ENCODE results near the gene CD4.

CD4 gene

GRCh38 chr12:6765048-6765633 lies 24.2 kb upstream of the CD4 start:
- no peak for FAIRE-seq
- no peak for DNase-seq (ENCODE audit: low spot score)

- FAIRE-seq, result no peak
Measured at GRCh38 chr12:6765634-6766581, 23.4 kb upstream of the CD4 start, which contains the start of gene PTMS. Gene PTMS (plus strand): TSS chr12:6766363. CDS start chr12:6766706, 343 bp downstream.

GRCh38 chr12:6766651-6767349 lies 22.5 kb upstream of the CD4 start:
- no peak for FAIRE-seq
- DNase-seq (ENCODE audit: low spot score), result peak; percentile 39

More at GRCh38 chr12:6765634-6766581, 23.4 kb upstream of the CD4 start, which contains the start of gene PTMS:
- DNase-seq (ENCODE audit: low spot score), result peak; percentile 64

- no peak for FAIRE-seq
- no peak for DNase-seq (ENCODE audit: low spot score)
Measured at GRCh38 chr12:6767353-6768319, 21.7 kb upstream of the CD4 start.

- FAIRE-seq (no peak), DNase-seq (ENCODE audit: low spot score) (no peak)
Measured at GRCh38 chr12:6768437-6768914, 20.9 kb upstream of the CD4 start.

GRCh38 chr12:6768990-6769389 lies 20.3 kb upstream of the CD4 start:
- no peak for FAIRE-seq
- no peak for DNase-seq (ENCODE audit: low spot score)

GRCh38 chr12:6769666-6770065 lies 19.7 kb upstream of the CD4 start:
- DNase-seq (ENCODE audit: low spot score) (no peak), FAIRE-seq (no peak)

GRCh38 chr12:6770094-6770493 lies 19.2 kb upstream of the CD4 start:
- DNase-seq (ENCODE audit: low spot score), result no peak
- no peak for FAIRE-seq

GRCh38 chr12:6770600-6770999 lies 18.7 kb upstream of the CD4 start:
- FAIRE-seq, result no peak
- no peak for DNase-seq (ENCODE audit: low spot score)

- DNase-seq (ENCODE audit: low spot score) (no peak), FAIRE-seq (no peak)
Measured at GRCh38 chr12:6771091-6771495, 18.2 kb upstream of the CD4 start.

GRCh38 chr12:6771509-6772330 lies 17.6 kb upstream of the CD4 start:
- DNase-seq (ENCODE audit: low spot score) (no peak), FAIRE-seq (no peak)

- DNase-seq (ENCODE audit: low spot score), result no peak
- FAIRE-seq, result no peak
Measured at GRCh38 chr12:6772331-6772695, 17.0 kb upstream of the CD4 start, which contains the start of gene LAG3. Gene LAG3 (plus strand): TSS chr12:6772520. CDS start chr12:6772853, 333 bp downstream.

GRCh38 chr12:6772726-6773589 lies 16.4 kb upstream of the CD4 start:
- DNase-seq (ENCODE audit: low spot score), result no peak
- no peak for FAIRE-seq

GRCh38 chr12:6773590-6774351 lies 15.6 kb upstream of the CD4 start:
- FAIRE-seq (no peak), DNase-seq (ENCODE audit: low spot score) (no peak)

GRCh38 chr12:6774499-6775062 lies 14.7 kb upstream of the CD4 start:
- DNase-seq (ENCODE audit: low spot score) (no peak), FAIRE-seq (no peak)

GRCh38 chr12:6775185-6776174 lies 13.8 kb upstream of the CD4 start:
- DNase-seq (ENCODE audit: low spot score), result no peak
- no peak for FAIRE-seq

All from RCC 7860 (cell line).